GM13976 (cell line): Measurements from ENCODE around the gene ARL5B.

Source experiments
- DNase-seq: peaks from one replicate; pipeline ENCODE4 v3.0.0; 2012; ENCODE audit warnings: low spot score
- in situ Hi-C: fragments of 300-500 bp; cut with MboI; formaldehyde crosslinking; loops from one replicate; pipeline ENCODE4 v1.12.0; 2022; ENCODE audit warnings: low sequenced_read_pairs, mixed read lengths, inconsistent platforms; ENCODE audit not compliant: unreplicated experiment
- TF ChIP-seq, protein P1 (sequence below): IDR thresholded peaks from 2 replicates; pipeline ENCODE4 v1.5.1; 2012; ENCODE audit warnings: borderline replicate concordance, mild to moderate bottlenecking; ENCODE audit not compliant: insufficient read depth; ENCODE audit errors: extremely low read depth, missing control alignments, control extremely low read depth

The ARL5B gene

DNA sequence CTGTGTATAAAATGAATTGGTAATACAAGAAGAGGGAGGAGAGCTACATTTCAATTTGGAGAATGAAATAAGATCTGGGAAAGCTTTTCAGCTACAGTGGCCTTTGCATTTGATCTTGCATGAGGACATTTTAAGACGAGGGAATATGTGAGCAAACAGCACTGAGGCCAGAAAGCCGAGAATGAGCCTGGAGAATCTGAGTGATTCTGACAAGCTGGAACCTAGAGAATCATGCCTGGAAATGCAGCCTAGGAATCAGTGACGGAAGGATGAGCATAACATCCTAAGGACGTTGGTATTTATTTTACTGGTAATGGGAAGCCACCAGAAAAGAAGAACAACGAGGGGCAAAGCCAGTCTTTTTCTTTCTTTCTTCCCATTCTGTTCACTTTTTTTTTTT is 44.3 kb downstream of the ARL5B start:
- in situ Hi-C loops: no loop called here
- no peak for DNase-seq

GRCh38 chr10:18710201-18710653 is 51.0 kb downstream of the ARL5B start:
- in situ Hi-C loops: no loop called here
- TF ChIP-seq, protein P1, sequence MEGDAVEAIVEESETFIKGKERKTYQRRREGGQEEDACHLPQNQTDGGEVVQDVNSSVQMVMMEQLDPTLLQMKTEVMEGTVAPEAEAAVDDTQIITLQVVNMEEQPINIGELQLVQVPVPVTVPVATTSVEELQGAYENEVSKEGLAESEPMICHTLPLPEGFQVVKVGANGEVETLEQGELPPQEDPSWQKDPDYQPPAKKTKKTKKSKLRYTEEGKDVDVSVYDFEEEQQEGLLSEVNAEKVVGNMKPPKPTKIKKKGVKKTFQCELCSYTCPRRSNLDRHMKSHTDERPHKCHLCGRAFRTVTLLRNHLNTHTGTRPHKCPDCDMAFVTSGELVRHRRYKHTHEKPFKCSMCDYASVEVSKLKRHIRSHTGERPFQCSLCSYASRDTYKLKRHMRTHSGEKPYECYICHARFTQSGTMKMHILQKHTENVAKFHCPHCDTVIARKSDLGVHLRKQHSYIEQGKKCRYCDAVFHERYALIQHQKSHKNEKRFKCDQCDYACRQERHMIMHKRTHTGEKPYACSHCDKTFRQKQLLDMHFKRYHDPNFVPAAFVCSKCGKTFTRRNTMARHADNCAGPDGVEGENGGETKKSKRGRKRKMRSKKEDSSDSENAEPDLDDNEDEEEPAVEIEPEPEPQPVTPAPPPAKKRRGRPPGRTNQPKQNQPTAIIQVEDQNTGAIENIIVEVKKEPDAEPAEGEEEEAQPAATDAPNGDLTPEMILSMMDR: no peak
- DNase-seq: no peak

More for the DNA sequence above, 44.3 kb downstream of the ARL5B start:
- TF ChIP-seq, protein P1: no peak

GRCh38 chr10:18713077-18713476 is 53.8 kb downstream of the ARL5B start:
- TF ChIP-seq, protein P1: no peak
- DNase-seq: no peak
- in situ Hi-C loops: no loop called here

GRCh38 chr10:18718991-18719390 is 59.8 kb downstream of the ARL5B start:
- in situ Hi-C loops: no loop called here
- TF ChIP-seq, protein P1: no peak
- no peak for DNase-seq

DNA sequence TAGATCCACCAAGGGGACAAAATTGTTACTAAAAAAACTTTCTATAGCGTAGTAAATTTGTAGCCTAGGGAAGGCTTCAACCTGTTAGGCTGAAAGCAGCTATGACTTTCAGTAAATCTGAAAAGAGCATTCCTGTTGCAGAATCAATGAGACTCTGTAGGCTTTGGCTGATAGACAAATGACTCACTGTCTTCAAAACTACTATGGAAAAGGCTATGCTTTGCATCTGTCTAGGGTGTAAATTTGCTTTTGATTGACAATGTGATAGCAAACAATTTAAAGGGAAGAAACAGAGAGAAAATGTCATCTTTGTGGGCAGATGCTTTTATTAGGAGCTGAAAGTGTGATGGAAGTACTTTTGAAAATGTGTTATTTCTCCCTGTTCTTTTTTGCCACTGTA is 60.6 kb downstream of the ARL5B start:
- in situ Hi-C loops: no loop called here
- no peak for DNase-seq
- TF ChIP-seq, protein P1: no peak

DNA sequence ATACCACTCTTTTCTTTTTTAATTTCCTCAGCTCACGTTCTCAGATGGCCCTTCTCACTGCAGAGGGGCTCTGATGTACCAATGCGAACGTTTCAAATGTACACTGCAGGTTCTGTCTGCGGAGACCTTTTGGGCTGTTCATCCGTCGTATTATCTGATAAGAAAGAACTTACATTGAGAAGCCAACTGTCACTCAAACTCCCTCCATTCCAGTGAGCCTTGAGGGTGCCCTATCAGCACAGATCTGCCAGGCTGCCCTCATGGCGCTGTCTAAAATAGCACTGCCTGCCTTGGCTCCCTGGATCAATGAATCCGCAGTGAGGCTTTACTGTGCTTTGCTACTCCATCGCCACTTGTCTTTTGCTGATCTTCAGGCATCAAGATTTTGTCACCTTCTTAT is 61.8 kb downstream of the ARL5B start:
- DNase-seq: no peak
- in situ Hi-C loops: no loop called here
- TF ChIP-seq, protein P1: no peak

DNA sequence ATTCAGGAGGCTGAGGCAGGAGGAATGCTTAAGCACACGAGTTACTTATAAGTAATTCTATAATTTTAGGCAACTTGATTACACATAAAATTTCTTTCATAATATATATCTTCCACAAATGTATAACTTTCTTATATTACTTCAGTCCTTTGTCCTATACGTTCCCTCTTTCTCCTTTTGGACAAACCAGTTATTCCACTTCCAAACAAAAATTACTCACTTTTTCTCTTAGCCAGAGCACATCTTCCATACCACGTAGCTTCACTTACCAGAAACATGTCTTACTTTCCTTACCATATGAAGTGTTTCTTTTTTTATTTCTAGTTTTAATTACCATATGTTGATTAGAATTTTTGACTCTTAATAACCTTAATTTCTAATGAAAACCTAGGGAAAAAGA is 64.6 kb downstream of the ARL5B start:
- in situ Hi-C loops: no loop called here
- TF ChIP-seq, protein P1: no peak

More for the DNA sequence above, 64.6 kb downstream of the ARL5B start:
- DNase-seq: no peak
